Right lobe of liver (tissue), 6 donors: ENCODE measurements around the gene CDHR5. TPM values are rescaled to one million over a fixed set of nuclear protein-coding genes. Genes with fewer than 3 reads are reported as not detected.
A peak's percentile ranks its signal among the peaks of the same experiment; 100 is the strongest.

Source experiments
- ATAC-seq, 4 donors: fragments of 200-7000 bp; cut with Tn5 transposase; one replicate each; pipeline ENCODE4 v1.9.1; 2020; ENCODE audit warnings: mild to moderate bottlenecking in 4 of 4, moderate library complexity in 4 of 4
- DNase-seq, 3 donors: peaks; one replicate each; pipeline ENCODE4 v3.0.0-alpha.2; 2020
- H3K27ac ChIP-seq, 3 donors: fragments of 200-600 bp; one replicate each; pipeline ENCODE4 v1.8.0; 2022
- H3K27me3 ChIP-seq, 2 donors: fragments of 200-600 bp; one replicate each; pipeline ENCODE4 v1.8.0; 2022
- H3K36me3 ChIP-seq, 4 donors: fragments of 200-600 bp; sonication (generic) in 1 of 4; one replicate each; pipeline versions ENCODE4 v1.5.1 to v1.8.0; 2017 to 2022; ENCODE audit warnings: control low read depth in 1 of 4
- H3K4me1 ChIP-seq, 4 donors: fragments of 200-600 bp; sonication (generic) in 1 of 4; one replicate each; pipeline versions ENCODE4 v1.5.1 to v1.8.0; 2017 to 2022; ENCODE audit warnings: control low read depth in 1 of 4
- H3K4me3 ChIP-seq, 3 donors: fragments of 200-600 bp; one replicate each; pipeline ENCODE4 v1.8.0; 2022
- H3K9me3 ChIP-seq, 4 donors: fragments of 200-600 bp; sonication (generic) in 1 of 4; one replicate each; pipeline versions ENCODE4 v1.5.1 to v1.8.0; 2017 to 2022; ENCODE audit warnings: control low read depth in 1 of 4
- POLR2A ChIP-seq: fragments of 450-650 bp; IDR thresholded peaks from one replicate; pipeline ENCODE4 v1.6.1; 2017; ENCODE audit warnings: antibody characterized with exemption, mild to moderate bottlenecking
- WGBS: methylation state at CpG from one replicate; pipeline ENCODE4 v1.1.6; 2018; ENCODE audit warnings: low coverage, low lambda C conversion rate; ENCODE audit not compliant: insufficient coverage; ENCODE audit errors: missing lambda C conversion rate; 5-methylcytosine and 5-hydroxymethylcytosine counted together
- intact Hi-C, 2 donors: fragments of 100-400 bp; cut with DNase I; formaldehyde crosslinking; loops; one replicate each; pipeline versions ENCODE4 v1.11.2 to v1.14.1; 2022
- total RNA-seq, 6 experiments: library from RNA; depleted of rRNA in 2 of 6; stranded (reverse); fragments of >200 nt in 2 of 6; fragmentation: NEBNext Ultra II Directional in 3 of 6; extraction: Animal tissue kit (Norgen Biotek cat#: 25700) in 3 of 6; gene quantifications; one replicate each; pipeline versions ENCODE4 v1.1.0 to v1.2.4, GENCODE V29; 2016 to 2023
- TF ChIP-seq, protein P1 (sequence below), 4 donors: fragments of 200-600 bp in 3 of 4; fragments of 450-650 bp in 1 of 4; IDR thresholded peaks; one replicate each; pipeline versions ENCODE4 v1.5.1 to v1.8.0; 2016 to 2022; ENCODE audit warnings: antibody characterized with exemption in 4 of 4, mild to moderate bottlenecking in 2 of 4
- donor health status: DM: no; HTN: yes; CAD: no.
- donor health status: DM: no; HTN: no; CAD: no.
- donor health status: DM: no; HTN: no; CAD: no.
- donor health status: DM: no; HTN: yes; CAD: no.
- donor health status: DM: no; HTN: yes; CAD: no.

Gene CDHR5
- total RNA-seq, 6 experiments from 2014 or later = 59.4 to 162 (median 80.7) TPM

DNA sequence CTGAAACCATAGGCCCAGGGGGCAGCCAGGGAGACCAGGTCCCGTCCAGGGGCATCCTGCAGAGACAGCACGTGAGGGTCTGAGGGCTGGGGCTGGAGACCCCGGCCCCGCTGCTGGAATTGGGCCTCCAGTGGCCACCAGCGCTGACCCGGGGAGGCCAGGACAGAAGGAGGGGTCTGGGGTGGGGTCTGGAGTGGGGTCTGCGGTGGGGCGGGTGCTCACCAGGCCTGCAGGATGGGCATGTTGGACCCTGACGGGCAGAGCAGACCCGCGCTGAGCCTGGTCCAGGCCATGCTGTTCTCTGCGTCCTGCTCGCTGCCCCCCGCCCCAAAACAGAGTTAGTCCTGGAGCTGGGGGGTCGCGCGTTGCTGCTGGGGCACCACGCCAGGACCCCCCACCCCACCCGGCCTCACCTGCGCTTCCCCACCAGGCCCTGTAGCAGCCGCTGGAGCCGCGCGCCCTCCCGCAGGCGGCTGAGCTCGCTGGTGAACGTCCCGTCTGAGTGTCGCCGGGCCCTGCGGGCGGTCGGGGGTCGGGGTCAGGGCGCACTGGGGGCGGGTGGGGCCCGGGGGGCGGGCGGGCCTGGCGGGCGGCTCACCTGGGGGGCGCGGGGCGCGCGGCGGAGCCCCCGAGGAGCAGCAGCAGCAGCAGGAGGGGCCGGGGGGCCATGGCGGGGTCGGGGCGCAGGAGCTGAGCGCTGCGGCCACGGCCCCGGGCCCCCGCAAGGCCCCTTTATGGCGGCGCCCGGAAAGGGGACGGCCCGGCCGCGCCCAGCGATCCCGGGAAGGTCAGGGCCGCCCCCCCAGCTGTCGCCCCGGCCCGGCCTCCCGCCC is 1.9 kb upstream of the CDHR5 start, which contains the start of gene SCT:
TSS of gene SCT (minus strand) at position 707 of the 833 bp plus-strand sequence. CDS start at position 669, 38 bp downstream.
- Histone ChIP-seq H3K4me1 (peaks cover 0 to 9% (median 0%) of the 10 kb centered on the region in 4 donors), H3K9me3 (no peaks in the 10 kb centered on the region), H3K36me3 (no peaks in the 10 kb centered on the region), H3K27ac (no peak within 1 kb of the TSS), H3K4me3 (no peak within 1 kb of the TSS), H3K27me3 (no peaks in the 10 kb centered on the region)
- intact Hi-C loops = no loop called here
- no CpG with 5 or more reads among the region's 72 CpGs for WGBS
- DNase-seq (peak in 1 of 3 donors; percentile 19), ATAC-seq (no peak)
- no peak for TF ChIP-seq POLR2A
- TF ChIP-seq, protein P1, sequence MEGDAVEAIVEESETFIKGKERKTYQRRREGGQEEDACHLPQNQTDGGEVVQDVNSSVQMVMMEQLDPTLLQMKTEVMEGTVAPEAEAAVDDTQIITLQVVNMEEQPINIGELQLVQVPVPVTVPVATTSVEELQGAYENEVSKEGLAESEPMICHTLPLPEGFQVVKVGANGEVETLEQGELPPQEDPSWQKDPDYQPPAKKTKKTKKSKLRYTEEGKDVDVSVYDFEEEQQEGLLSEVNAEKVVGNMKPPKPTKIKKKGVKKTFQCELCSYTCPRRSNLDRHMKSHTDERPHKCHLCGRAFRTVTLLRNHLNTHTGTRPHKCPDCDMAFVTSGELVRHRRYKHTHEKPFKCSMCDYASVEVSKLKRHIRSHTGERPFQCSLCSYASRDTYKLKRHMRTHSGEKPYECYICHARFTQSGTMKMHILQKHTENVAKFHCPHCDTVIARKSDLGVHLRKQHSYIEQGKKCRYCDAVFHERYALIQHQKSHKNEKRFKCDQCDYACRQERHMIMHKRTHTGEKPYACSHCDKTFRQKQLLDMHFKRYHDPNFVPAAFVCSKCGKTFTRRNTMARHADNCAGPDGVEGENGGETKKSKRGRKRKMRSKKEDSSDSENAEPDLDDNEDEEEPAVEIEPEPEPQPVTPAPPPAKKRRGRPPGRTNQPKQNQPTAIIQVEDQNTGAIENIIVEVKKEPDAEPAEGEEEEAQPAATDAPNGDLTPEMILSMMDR (IDR thresholded peaks at IDR 0.05) = no peak

DNA sequence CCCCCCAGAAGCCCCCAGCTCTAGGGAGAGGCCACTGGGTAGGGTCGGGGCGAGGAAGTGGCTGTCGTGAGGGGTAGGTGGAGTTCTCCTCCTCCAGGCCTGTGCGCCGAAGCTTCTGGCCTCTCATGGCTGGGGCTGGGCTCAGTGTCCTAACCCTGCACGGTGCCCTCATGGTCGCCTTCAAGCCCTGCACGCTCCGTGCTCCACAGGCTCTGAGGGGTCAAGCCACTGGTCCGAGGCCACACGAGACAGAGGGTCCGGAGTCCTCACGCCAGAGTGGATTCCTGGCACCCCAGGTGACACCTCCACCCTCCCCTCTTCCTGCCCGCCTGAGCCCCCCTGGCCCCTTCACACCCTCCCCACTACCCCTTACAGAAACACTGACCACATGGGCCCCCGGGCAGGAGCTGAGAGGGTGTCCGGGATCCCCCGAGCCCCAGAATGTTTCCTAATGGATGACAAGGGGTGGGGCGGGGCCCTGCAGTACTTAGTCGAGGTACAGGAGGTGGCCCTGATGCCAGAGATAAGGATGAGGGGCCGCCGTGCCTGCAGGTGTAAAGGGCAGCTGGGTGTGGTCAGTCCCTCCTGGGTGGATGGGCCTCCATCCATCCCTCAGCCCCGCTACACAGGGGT is 997 bp upstream of the CDHR5 start:
- DNase-seq = peak in 1 of 3 donors; percentile 46

DNA sequence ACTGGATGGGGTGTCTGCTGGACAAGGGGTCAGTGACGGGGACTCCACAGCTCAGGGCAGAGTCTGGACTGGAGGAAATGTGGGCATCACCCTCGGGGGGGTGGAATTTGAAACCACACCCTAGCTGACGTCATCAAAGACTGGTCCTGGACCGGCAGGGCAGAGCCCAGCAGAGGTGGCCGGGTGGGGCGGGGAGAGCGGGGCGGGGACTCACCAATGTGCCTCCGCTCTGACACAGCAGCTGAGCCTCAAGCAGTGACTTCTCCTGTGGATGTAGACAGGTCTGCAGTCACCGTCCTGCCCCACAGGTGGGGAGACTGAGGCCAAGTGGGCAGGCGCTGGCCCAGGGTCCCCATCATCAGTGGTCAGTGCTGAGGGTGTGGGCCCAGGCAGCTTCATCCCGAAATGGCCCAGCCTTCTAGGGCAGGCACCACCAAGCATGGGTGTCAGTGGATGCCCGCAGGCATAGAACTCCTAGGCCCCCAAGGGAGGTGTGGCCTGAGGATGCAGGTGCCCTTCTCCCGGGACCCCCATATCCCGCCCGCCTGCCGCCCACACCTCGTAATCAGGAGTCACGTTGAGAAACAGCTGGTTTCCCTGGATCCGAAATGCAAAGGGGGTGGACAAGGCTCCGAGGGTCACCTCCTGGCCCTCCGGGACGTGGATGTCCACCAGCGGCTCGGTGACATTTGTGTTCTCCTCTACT is 603 bp downstream of the CDHR5 start:
- H3K4me3 ChIP-seq = peak overlapping the region; percentile 47 to 56 (median 56)
- DNase-seq (peak; percentile 76 to 86 (median 82)), ATAC-seq (peak; percentile 72 to 85 (median 76))
- H3K9me3 ChIP-seq = no peaks in the 10 kb centered on the region
- WGBS = no CpG with 5 or more reads among the region's 25 CpGs
- H3K36me3 ChIP-seq = no peaks in the 10 kb centered on the region
- no peaks in the 10 kb centered on the region for H3K27me3 ChIP-seq
- TF ChIP-seq, protein P1 (IDR thresholded peaks at IDR 0.05) = no peak
- intact Hi-C loops = no loop called here
- H3K27ac ChIP-seq = peak overlapping the region in 1 of 3 donors; percentile 24
- peaks cover 0 to 9% (median 0%) of the 10 kb centered on the region in 4 donors for H3K4me1 ChIP-seq

More for the DNA sequence above, 997 bp upstream of the CDHR5 start:
- Histone ChIP-seq H3K36me3 (no peaks in the 10 kb centered on the region), H3K27me3 (no peaks in the 10 kb centered on the region), H3K27ac (no peak overlapping the region), H3K4me3 (no peak overlapping the region), H3K9me3 (no peaks in the 10 kb centered on the region), H3K4me1 (peaks cover 0 to 9% (median 0%) of the 10 kb centered on the region in 4 donors)
- TF ChIP-seq, protein P1 (IDR thresholded peaks at IDR 0.05) = no peak
- TF ChIP-seq POLR2A = no peak
- 66% methylated on average over 6 of the region's 22 CpGs for WGBS
- intact Hi-C loops = no loop called here
- peak in 1 of 4 donors; percentile 1 for ATAC-seq

DNA sequence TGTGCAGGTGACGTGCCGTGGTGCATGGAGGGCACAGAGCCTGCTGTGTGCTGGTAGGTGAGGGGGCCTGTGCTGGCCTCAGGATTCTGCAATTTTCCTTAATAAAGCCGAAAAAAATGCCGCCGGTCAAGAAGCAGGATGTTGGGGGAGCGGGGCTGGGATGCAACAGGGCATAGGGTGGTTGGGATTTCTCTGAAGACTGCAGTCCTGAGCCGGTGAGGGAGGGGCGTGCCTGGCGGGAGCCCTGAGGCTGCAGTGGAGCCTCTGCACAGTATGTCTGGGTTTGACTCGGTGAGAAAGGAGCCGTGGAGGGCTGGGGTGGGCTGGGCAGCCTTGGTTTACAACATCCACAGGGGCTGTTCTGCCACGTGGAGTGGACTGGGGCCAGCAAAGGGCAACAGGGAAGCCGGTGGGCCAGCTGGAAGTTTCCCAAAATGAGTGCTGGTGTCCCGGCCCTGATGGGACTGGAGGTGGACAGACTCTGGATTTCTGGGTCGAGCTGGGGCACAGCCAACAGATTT is 1.3 kb downstream of the CDHR5 start:
- no peaks in the 10 kb centered on the region for H3K36me3 ChIP-seq
- intact Hi-C loops = no loop called here
- no peak overlapping the region for H3K27ac ChIP-seq
- DNase-seq (peak in 2 of 3 donors; percentile 49 to 53), ATAC-seq (no peak)
- no peak for TF ChIP-seq POLR2A
- TF ChIP-seq, protein P1 (IDR thresholded peaks at IDR 0.05) = no peak
- H3K9me3 ChIP-seq = no peaks in the 10 kb centered on the region
- H3K4me3 ChIP-seq = no peak overlapping the region
- WGBS = 100% methylated on average over 2 of the region's 15 CpGs
- no peaks in the 10 kb centered on the region for H3K27me3 ChIP-seq
- peaks cover 0 to 9% (median 0%) of the 10 kb centered on the region in 4 donors for H3K4me1 ChIP-seq
